D341Med (cell line): ENCODE data around the gene C19orf18.
"Not testable (repeated sequence)": the region's sequence is repeated elsewhere in the genome, so short reads cannot be mapped to it uniquely, and the experiment has no call there.

Experiments
- DNase-seq: peaks from one replicate; pipeline ENCODE4 v3.0.0; 2012; ENCODE audit warnings: low spot score

The C19orf18 gene

GRCh38 chr19:57974434-57974833, at the start of gene C19orf18:
TSS of gene C19orf18 (minus strand) at chr19:57974534. CDS start at chr19:57974432, 102 bp downstream.
- no peak for DNase-seq

DNA sequence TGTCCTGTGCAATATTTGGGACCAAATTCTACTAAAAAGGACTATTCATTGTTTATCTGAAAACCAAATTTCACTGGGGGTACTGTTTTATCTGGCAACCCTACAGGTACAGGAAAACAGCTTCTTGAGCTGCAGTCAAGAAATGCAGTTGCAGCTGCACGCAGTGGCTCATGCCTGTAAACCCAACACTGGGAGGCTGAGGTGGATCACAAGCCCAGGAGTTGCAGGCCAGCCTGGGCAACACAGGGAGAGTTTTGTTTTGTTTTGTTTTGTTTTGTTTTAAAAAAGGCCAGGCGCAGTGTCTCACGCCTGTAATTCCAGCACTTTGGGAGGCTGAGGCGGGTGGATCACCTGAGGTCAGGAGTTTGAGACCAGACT, 47.9 kb upstream of the C19orf18 start:
- DNase-seq, result no peak

- DNase-seq, result peak; percentile 75
Measured at GRCh38 chr19:58021541-58022282, 47.4 kb upstream of the C19orf18 start.

GRCh38 chr19:58020129-58020528, 45.8 kb upstream of the C19orf18 start:
- no peak for DNase-seq

GRCh38 chr19:58014141-58014540, 39.8 kb upstream of the C19orf18 start:
- no peak for DNase-seq

DNA sequence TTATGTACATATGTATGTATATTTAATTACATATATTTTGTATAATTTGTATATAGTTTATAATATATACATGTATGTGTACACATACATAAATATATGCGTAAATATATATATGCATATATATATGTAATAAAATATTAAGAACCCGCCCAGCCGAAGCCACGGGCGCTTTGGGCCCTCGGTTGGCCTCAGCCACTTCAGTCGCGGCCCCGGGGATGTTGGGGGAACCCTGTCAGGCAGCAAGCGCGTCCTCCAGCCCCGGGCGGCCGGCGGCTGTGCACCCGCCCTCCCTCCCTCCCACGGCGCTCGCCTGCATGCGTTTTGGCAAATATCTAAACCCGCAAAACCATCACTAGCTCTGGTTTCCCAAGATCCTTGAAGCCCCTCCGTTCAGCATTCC, 36.2 kb upstream of the C19orf18 start:
- no peak for DNase-seq

DNA sequence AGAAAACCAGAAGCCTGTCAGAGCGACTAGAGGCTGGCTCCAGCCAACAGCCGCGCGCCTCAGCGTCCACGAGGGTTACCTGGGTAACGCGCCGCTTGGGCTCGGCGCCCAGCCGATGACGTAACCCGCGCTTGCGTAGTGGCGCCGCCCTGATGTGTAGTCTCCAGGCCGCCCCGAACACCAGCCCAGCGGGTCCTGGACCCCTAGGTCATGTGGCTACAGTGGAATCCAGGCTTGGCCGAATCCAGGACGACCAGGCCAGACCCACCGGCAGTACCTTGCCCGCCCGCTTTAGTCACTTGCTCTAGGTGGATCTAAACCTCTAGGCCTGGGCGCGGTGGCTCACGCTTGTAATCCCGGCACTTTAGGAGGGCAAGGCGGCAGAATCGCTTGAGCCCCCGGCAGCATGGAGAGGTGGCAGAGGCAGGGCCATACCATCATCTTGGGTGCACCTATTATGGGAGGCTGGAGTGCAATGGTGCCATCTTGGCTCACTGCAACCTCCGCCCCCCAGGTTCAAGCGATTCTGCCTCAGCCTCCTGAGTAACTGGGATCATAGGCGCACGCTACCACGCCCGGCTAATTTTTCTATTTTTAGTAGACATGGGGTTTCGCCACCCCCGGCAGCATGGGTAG, 35.5 kb upstream of the C19orf18 start:
- peak; percentile 91 for DNase-seq

DNA sequence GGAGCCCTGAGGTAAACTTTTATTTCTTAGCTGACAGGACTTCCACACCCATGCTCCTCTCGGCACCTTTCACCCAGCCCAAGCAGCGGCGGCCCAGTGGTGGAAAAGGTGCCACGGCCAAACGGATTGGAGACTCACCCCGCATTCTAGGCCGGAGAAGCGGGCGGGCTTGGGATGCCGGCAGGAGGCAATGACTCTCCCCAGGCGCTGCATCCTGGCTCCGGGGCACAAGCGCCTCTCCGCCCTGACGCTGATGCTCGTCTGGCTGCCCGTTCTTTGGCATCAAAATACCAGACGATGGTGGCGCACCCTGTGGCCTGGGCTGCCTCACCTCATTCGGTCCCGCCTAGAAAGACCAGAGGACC, 34.9 kb upstream of the C19orf18 start:
- no peak for DNase-seq

GRCh38 chr19:58008877-58009276, 34.5 kb upstream of the C19orf18 start:
- not testable (repeated sequence) for DNase-seq

- DNase-seq, result no peak
Measured at GRCh38 chr19:58007285-58007684, 33.0 kb upstream of the C19orf18 start.

- DNase-seq, result no peak
Measured at GRCh38 chr19:58003174-58003828, 29.0 kb upstream of the C19orf18 start.

GRCh38 chr19:58002384-58003173, 28.2 kb upstream of the C19orf18 start, which contains the start of gene ZNF606:
TSS of gene ZNF606 (minus strand) at chr19:58002820. CDS start at chr19:58001319, 1,501 bp downstream.
- DNase-seq, result peak; percentile 97

DNA sequence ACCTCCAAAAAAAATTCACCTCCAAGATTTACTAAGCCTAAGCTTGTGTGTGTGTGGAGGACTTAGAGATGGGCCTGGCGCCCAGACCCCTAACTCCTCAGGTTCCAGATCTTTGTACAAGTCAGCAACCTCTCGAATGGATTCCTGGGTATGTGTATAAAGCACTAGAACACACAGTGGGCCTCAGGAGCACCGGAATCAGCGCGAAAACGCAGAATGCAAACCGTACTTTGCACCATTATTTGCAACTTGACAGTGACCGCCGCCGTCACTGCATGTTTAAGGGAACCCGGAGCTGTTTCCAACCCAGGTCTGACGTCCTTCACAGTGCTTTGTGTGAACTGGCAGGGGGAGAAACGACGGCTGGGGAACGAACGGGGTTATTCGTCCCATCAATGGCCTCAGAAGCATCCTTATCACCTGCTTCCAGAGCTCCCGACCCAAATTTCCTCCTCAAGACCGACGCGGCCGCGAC, 27.6 kb upstream of the C19orf18 start:
- no peak for DNase-seq

- no peak for DNase-seq
Measured at GRCh38 chr19:58000677-58001076, 26.3 kb upstream of the C19orf18 start.

DNA sequence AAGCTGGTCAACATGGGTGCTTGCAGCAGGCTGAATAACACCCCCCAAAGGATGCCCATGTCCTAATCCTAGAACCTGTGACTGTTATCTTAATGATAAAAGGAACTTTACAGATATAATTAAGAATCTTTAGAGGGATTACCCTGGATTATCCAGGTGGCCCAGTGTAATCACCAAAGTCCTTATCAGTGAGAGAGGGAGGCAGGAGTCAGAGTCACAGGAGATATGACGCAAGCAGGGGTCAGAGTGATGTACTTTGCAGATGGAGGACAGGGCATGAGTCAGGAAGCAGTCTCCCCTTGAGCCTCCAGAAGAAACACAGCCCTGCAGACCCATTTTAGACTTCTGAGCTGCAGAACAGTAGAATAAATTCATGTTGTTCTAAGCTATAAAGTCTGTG, 18.5 kb upstream of the C19orf18 start:
- DNase-seq, result peak; percentile 47

GRCh38 chr19:57978586-57979289, 4.4 kb upstream of the C19orf18 start:
- DNase-seq, result no peak

- DNase-seq, result no peak
Measured at GRCh38 chr19:57964761-57965160, 9.6 kb downstream of the C19orf18 start.

DNA sequence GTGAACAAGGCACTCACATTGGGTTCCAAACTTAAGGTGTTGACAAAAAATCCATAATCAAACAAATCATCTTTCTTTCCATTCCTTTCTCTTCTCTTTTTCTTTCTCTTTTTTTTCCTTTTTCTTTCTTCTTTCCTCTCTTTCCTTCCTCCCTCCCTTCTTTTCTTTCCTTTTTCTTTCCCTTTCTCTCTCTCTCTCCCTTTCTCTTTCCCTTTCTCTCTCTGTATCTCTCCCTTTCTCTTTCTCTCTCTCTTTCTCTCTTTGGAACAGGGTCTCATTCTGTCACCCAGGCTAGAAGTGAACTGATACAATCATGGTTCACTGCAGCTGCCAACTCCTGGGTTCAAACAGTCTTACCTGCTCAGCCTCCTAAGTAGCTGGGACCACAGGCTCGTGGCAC, 12.5 kb downstream of the C19orf18 start:
- no peak for DNase-seq

DNA sequence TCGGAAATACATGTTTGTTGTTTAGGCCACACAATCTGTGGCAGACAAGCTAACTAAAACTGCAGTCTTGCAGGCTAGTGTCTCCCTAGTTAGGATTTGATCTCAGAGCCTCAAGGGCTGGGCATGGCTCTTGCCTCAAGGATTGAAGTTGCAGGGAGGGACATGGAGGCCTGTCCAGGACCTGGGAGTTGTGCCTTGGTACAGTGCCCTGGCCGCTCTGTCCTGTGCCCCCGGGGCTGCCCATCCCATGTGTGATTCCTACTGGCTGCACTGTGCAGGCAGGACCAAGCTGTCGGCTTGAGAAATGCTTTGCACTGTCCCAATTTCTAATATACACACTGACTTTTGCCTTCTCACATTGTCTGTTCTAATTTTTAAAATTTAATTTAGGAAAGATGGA, 19.3 kb downstream of the C19orf18 start:
- DNase-seq, result no peak

DNA sequence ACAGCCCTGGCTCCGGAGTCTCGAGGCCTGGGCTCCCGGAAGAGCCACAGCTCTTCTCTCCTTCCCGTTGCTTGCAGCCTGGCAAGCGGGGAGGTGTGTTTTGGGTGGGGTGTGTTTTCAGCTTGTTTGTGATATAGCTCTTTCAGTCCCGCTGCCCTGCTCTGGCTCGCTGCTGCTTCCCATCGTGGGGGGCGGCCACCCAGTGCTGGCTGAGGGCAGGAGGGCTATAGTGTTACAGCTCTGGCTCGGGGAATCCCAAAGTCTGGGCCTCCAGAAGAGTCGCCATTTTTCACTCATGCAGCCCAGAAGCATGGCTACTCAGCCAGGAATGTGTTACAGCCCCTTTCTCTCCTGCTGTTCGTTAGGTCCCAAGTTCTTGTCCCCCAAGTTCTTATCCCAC, 24.6 kb downstream of the C19orf18 start:
- DNase-seq, result no peak

- no peak for DNase-seq
Measured at GRCh38 chr19:57949296-57949695, 25.0 kb downstream of the C19orf18 start.
